Immature natural killer cell (primary cell): ENCODE measurements around the gene NOBOX. TPM values are rescaled to one million over a fixed set of nuclear protein-coding genes. Genes with fewer than 3 reads are reported as not detected.
"Not testable (repeated sequence)": the region's sequence is repeated elsewhere in the genome, so short reads cannot be mapped to it uniquely, and the experiment has no call there.

Experiments used
- DNase-seq, 3 donors: peaks; one replicate each; pipeline ENCODE4 v3.0.0; 2022; ENCODE audit warnings: mixed read lengths in 1 of 3
- H3K27ac Mint-ChIP-seq, 6 donors: one replicate each; pipeline ENCODE4 v1.8.0; 2020; ENCODE audit warnings: mixed read lengths in 6 of 6, mild to moderate bottlenecking in 5 of 6, inconsistent platforms in 4 of 6, moderate library complexity in 3 of 6
- H3K27me3 Mint-ChIP-seq, 3 donors: one replicate each; pipeline ENCODE4 v1.8.0; 2020 to 2021; ENCODE audit warnings: low read depth in 3 of 3, mild to moderate bottlenecking in 3 of 3, mixed read lengths in 3 of 3, moderate library complexity in 3 of 3, inconsistent platforms in 1 of 3
- H3K36me3 Mint-ChIP-seq, 3 donors: one replicate each; pipeline ENCODE4 v1.8.0; 2020; ENCODE audit warnings: mixed read lengths in 3 of 3, inconsistent platforms in 2 of 3, mild to moderate bottlenecking in 2 of 3
- H3K4me1 Mint-ChIP-seq, 2 donors: one replicate each; pipeline ENCODE4 v1.8.0; 2020; ENCODE audit warnings: inconsistent platforms in 2 of 2, mild to moderate bottlenecking in 2 of 2, mixed read lengths in 2 of 2, moderate library complexity in 1 of 2
- H3K4me3 Mint-ChIP-seq, 5 donors: one replicate each; pipeline ENCODE4 v1.8.0; 2020; ENCODE audit warnings: mild to moderate bottlenecking in 5 of 5, mixed read lengths in 5 of 5, inconsistent platforms in 3 of 5, moderate library complexity in 3 of 5
- H3K9me3 Mint-ChIP-seq, 6 donors: one replicate each; pipeline ENCODE4 v1.8.0; 2020; ENCODE audit warnings: mild to moderate bottlenecking in 6 of 6, mixed read lengths in 6 of 6, inconsistent platforms in 4 of 6, moderate library complexity in 3 of 6
- polyA plus RNA-seq, 3 donors: library from polyadenylated mRNA; unstranded; fragments of 300-500 nt; fragmentation: Illumina TruSeq; gene quantifications; one replicate each; pipeline ENCODE4 v1.2.3, GENCODE V29; 2021

The NOBOX gene
- polyA plus RNA-seq, 3 donors from 2014 or later = not detected

DNA sequence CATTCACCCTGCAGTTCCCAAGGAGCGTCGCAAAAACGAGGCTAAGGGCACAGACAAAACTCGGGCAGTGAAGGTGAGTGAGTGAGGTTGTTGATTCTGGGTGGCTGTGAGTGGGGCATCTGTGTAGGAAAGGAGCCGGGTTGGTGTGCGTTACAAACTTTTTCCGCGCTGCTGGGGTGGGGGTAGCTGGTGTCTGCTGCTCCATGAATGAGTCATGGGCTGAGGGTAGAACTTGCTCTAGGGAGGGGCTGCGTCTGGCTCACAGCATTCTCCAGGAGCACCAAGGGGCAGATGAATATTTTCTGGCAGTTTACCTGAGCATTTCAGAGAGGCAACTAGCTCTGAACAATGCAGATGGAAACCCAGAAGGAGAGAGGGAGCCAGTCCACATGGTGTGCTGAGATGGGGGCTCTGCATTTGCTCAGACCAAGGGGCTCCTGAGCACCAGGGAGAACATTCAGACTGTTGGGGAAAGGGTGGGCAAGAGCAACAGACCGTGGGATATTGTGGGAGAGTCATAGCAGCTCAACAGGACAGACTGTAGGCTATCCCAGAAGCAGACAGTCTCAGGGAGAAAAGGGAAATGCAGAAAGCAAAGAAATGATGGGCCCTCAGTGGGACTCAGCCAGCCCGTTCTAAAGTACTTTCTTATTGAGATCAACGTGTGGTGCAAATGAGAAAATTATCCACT is 18.8 kb downstream of the NOBOX start:
- Mint-ChIP-seq H3K36me3 (no peaks in the 10 kb centered on the region), H3K27me3 (peaks cover 0 to 9% (median 0%) of the 10 kb centered on the region in 3 donors), H3K4me1 (no peaks in the 10 kb centered on the region), H3K9me3 (no peaks in the 10 kb centered on the region), H3K4me3 (no peak overlapping the region), H3K27ac (no peak overlapping the region)
- no peak for DNase-seq

DNA sequence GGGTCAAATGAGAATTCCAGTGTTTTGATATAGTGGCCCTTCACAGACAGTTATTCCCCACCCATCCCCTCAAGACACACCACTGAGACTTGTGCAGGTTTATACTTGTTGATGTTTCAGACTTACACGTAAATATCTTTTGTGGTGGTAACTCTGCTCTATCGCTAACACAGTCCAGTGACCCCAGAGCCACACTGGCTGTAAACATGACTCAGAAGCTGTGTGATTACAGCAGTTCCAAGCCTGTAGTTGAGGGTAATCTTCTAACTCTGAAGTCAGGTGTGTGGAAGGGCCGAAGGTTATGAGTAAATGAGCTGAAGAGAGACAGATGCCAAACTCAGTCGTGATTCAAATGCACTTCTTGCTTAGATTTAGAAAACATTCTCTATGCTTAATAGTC is 19.4 kb downstream of the NOBOX start:
- H3K27me3 Mint-ChIP-seq = peaks cover 0 to 8% (median 0%) of the 10 kb centered on the region in 3 donors
- H3K9me3 Mint-ChIP-seq = no peaks in the 10 kb centered on the region
- no peaks in the 10 kb centered on the region for H3K4me1 Mint-ChIP-seq
- H3K4me3 Mint-ChIP-seq = no peak overlapping the region
- no peak for DNase-seq
- no peak overlapping the region for H3K27ac Mint-ChIP-seq
- no peaks in the 10 kb centered on the region for H3K36me3 Mint-ChIP-seq

DNA sequence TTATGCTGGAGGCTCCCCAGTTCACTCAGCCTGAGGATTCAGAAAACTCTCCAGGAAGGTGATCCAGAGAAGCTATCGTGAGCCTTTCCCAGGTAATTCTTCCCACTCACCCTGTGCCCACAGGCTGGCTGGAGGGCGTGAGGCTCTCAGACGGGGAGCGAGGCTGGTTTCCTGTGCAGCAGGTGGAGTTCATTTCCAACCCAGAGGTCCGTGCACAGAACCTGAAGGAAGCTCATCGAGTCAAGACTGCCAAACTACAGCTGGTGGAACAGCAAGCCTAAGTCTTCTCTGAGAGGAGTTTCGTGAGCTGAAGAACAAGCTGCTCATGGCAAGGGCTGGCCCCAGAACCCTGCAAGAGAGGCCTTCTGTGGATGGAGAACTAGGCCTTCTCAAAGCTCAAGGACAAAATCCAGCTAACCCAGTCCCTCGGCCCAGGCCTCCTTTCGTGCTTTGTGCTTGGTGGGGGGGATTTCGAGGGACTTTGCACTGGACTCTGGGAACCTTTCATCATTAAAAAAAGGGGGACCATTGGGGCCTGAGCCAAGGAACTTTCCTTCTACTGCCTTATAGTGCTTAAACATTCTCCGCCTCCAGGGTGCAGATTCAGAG is 23.6 kb downstream of the NOBOX start:
- Mint-ChIP-seq H3K4me1 (no peaks in the 10 kb centered on the region), H3K36me3 (peaks cover 0 to 9% (median 0%) of the 10 kb centered on the region in 3 donors), H3K4me3 (no peak overlapping the region), H3K27me3 (peaks cover 0 to 2% (median 0%) of the 10 kb centered on the region in 3 donors), H3K9me3 (no peaks in the 10 kb centered on the region), H3K27ac (no peak overlapping the region)
- DNase-seq = no peak

DNA sequence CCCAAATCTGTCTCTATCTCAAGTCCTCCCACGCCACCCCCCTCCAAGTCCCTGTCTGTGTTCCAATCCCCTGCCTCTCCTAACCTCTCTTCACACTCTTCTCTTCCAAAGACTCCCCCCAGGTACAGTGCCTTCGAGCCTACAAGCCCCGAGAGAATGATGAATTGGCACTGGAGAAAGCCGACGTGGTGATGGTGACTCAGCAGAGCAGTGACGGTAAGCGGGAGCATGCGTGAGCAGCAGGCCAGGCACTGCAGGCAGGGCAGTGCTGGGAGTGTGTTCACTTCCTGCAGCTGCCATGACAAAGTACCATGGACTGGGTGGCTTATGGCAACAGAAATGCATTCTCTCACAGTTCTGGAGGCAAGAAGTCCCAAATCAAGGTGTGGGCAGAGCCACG is 24.8 kb downstream of the NOBOX start:
- no peaks in the 10 kb centered on the region for H3K4me1 Mint-ChIP-seq
- H3K36me3 Mint-ChIP-seq = peaks cover 0 to 9% (median 0%) of the 10 kb centered on the region in 3 donors
- DNase-seq = no peak
- H3K4me3 Mint-ChIP-seq = no peak overlapping the region
- H3K9me3 Mint-ChIP-seq = no peaks in the 10 kb centered on the region
- H3K27me3 Mint-ChIP-seq = peaks cover 0 to 2% (median 0%) of the 10 kb centered on the region in 3 donors
- no peak overlapping the region for H3K27ac Mint-ChIP-seq

DNA sequence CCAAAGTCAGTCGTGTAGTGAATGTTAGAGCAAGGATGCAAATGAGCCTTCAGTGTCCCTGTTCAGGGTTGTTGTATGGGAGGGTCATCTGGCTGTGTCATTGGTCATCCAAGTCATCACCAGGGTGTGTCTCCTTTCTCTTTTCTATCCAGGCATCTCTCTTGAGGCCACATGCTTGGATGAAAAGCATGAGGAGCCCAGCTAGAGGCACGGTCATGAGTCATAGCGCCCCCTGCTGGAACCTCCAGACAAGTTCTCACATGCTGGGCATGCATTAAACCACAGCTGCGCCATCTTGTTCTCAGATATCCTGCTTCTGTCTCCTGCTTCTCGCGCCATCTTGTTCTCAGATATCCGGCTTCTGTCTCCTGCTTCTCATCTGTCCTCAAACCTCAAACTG is 34.3 kb downstream of the NOBOX start:
- not testable (repeated sequence) for H3K27me3 Mint-ChIP-seq, H3K4me1 Mint-ChIP-seq, DNase-seq, H3K36me3 Mint-ChIP-seq, H3K27ac Mint-ChIP-seq, H3K4me3 Mint-ChIP-seq, H3K9me3 Mint-ChIP-seq

DNA sequence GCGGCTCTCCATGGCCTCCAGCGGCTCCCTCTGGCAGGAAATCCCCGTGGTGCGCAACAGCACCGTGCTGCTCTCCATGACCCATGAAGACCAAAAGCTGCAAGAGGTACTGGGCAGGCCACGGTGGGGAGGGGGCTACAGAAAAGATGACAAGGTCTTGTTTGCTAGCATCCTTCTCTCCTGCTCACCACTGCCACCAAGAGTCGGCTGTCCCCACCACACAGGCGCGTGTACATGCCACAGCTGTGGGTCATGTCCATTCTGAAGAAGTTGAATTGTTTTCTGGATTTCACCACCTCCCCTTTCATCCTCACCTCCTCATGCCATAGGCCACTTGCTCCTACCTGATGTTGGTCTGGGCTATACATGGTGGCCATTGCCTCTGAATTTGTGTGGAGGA is 36.2 kb downstream of the NOBOX start:
- not testable (repeated sequence) for H3K36me3 Mint-ChIP-seq, H3K9me3 Mint-ChIP-seq, H3K4me3 Mint-ChIP-seq, H3K27ac Mint-ChIP-seq, H3K4me1 Mint-ChIP-seq, H3K27me3 Mint-ChIP-seq, DNase-seq

DNA sequence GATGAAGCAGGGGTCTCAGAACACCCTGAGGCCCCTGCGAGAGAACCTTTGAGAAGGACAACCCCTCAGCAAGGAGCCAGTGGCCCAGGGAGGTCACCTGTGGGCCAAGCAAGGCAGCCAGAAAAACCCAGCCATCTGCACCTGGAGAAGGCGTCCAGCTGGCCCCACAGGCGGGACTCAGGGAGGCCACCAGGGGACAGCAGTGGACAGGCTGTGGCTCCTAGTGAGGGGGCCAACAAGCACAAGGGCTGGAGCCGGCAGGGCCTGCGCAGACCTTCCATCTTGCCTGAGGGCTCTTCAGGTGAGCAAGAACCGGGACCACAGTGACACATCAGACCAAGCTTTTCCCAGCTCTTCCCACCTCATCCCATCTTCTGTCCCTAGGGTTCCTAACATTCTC is 38.0 kb downstream of the NOBOX start:
- H3K36me3 Mint-ChIP-seq = not testable (repeated sequence)

DNA sequence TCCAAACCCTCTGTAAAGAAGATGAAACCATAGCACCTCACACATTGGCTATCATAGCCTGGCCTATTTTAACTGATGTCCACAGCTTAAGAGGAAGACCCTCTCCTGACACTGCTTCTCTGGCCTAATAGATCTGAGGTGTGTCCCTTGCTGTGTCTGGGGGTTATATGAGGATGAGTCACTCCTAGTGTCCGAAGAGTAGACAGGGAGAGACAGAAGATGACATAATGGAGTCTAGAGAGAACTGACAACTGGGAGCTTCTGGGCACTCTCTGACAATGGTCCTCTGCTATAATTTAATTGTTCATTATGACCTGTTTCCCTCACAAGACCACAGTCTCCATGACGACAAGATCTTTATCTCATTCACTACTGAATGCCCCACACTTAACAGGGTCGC is 41.4 kb downstream of the NOBOX start:
- not testable (repeated sequence) for H3K4me1 Mint-ChIP-seq, H3K27ac Mint-ChIP-seq, H3K27me3 Mint-ChIP-seq, H3K9me3 Mint-ChIP-seq, H3K4me3 Mint-ChIP-seq, H3K36me3 Mint-ChIP-seq, DNase-seq

More for the DNA sequence above, 38.0 kb downstream of the NOBOX start:
- DNase-seq, H3K4me3 Mint-ChIP-seq, H3K27me3 Mint-ChIP-seq, H3K4me1 Mint-ChIP-seq, H3K27ac Mint-ChIP-seq, H3K9me3 Mint-ChIP-seq: not testable (repeated sequence)

DNA sequence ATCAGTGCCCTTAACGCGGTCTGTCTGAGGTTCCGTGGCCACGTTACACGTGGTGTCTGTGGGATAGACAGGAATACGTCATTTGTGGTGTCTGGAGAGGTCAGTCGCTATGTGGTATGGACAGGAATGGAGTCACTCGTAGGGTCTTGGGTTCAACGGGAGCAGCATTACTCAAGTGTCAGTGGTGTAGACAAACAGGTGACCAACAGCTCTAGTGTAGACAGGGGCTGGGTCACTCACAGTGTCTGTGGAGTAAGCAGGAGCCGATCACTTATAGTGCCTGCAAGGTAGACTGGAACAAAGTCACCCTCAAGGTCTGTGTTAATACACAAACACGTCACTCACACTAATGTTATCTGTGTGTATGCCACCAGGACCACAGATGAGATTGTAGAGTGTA is 46.6 kb downstream of the NOBOX start:
- H3K36me3 Mint-ChIP-seq, H3K4me1 Mint-ChIP-seq, H3K27ac Mint-ChIP-seq, H3K9me3 Mint-ChIP-seq, H3K27me3 Mint-ChIP-seq, H3K4me3 Mint-ChIP-seq: not testable (repeated sequence)
- peak in 1 of 3 donors; percentile 4 for DNase-seq

DNA sequence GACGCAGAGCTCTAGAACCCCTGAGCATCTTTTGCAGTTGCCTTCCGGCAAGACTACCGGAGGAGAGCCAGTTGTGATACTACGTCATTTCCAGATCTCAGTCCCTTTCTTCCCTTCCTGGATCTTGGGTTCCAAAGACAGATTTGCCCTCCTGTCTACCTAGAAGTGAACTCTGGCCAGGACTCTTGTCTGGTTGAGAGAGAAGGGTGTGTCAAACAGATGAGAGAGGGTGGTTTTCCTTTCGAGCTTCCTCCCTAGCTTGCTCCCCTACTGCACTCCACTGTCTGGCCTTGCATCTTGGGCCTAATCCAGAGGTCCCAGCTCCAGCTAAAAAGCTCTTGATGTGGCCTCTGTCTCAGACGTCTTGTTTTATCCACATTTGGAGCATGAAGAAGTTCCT is 47.3 kb downstream of the NOBOX start:
- H3K9me3 Mint-ChIP-seq, H3K27ac Mint-ChIP-seq, H3K4me3 Mint-ChIP-seq, H3K36me3 Mint-ChIP-seq, H3K4me1 Mint-ChIP-seq, DNase-seq, H3K27me3 Mint-ChIP-seq: not testable (repeated sequence)

DNA sequence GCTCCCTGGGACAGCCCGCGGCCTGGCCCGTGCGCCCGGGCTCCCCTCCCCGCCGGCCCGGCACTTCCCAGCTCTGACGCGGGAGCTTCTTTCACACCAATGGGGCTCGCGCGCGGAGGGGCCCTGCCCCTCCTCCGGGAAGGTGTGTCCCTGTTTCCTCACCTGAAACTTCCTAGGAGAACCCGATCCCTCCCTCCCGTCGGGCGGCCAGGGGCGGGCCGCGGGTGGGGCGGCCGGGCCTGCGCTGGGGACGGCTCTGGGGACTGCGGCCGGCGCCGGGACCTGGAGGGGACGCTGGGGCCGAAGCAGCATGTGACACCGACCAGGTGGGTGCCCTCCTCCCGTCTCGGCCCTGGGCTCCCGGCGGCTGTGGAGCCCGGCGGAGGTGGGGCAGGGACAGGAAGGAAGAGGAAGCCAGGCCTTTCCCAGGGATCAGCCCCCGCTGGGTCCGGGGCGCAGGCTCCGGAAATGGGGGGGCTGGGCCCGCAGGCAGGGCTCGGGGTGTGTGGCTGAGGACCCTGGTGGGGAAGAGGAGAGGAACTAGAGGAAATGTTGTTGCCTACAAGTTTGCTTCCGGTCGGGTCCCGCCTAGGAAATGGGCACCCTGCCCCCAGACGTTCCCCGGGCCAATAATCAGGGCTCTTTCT is 48.2 kb downstream of the NOBOX start, which contains the start of gene ARHGEF5:
ARHGEF5 (plus strand) TSS at position 227 of the 647 bp plus-strand sequence. CDS start 7,268 bp downstream, outside the sequence.
- Mint-ChIP-seq H3K27ac (peak within 1 kb of the TSS in 2 of 6 donors; percentile 8 to 53), H3K4me3 (peak within 1 kb of the TSS; percentile 76 to 83 (median 79))
- H3K27me3 Mint-ChIP-seq, DNase-seq, H3K4me1 Mint-ChIP-seq, H3K36me3 Mint-ChIP-seq, H3K9me3 Mint-ChIP-seq: not testable (repeated sequence)

DNA sequence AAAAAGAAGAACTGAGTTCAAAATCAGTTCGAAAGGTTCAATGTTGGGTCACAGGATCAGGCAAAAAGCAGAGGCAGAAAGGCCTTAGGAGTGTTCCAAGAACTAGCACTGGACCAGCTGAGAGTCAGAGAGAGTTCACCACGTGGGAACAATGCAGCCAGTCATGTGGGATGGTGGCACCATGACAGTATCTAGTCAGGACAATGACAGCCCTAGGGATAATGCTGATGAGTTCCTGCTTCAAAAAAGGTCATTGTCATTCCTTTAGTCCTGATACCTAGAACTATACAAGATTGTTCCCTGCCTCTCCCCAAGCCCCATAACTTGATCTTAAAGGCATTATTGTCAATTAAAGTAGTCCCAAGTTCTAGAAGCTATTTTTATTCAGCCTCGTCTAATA is 51.8 kb downstream of the NOBOX start:
- H3K9me3 Mint-ChIP-seq, H3K4me1 Mint-ChIP-seq, DNase-seq, H3K27me3 Mint-ChIP-seq, H3K27ac Mint-ChIP-seq, H3K4me3 Mint-ChIP-seq, H3K36me3 Mint-ChIP-seq: not testable (repeated sequence)

DNA sequence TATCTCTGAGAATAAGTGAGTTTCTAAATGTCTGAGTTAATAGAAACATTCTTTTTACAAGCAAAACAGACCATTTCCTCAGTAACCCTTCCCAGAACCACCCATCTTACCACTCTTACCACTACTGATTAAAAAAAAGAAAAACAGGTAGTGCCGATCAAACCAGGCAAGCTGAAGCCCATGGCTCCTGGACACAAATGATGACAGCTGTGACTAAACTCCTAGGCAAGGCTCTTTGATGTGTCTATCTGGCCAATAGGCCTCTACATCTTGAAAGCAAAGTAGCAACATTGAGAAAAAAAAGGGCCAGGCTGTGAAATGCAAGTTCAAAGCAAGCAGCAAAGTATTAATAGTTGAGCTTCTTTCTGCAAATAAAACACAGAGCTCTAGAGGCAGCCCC is 54.9 kb downstream of the NOBOX start:
- not testable (repeated sequence) for H3K4me3 Mint-ChIP-seq, H3K36me3 Mint-ChIP-seq, H3K27me3 Mint-ChIP-seq, H3K4me1 Mint-ChIP-seq, H3K9me3 Mint-ChIP-seq, DNase-seq, H3K27ac Mint-ChIP-seq
